Endothelial cell of umbilical vein (primary cell): ENCODE measurements around the gene ARFIP1.

Experiments used
- CTCF ChIP-seq, 2 donors: IDR thresholded peaks; 1 replicate in 1 of 2; 2 replicates in 1 of 2; pipeline ENCODE4 v1.5.1; 2011; ENCODE audit warnings: low read length in 2 of 2, mild to moderate bottlenecking in 2 of 2, moderate library complexity in 2 of 2, control low read depth in 1 of 2, inconsistent platforms in 1 of 2, low read depth in 1 of 2; ENCODE audit not compliant: insufficient read depth in 1 of 2; ENCODE audit errors: extremely low read depth in 1 of 2
- GATA2 ChIP-seq: IDR thresholded peaks from 2 replicates; pipeline ENCODE4 v1.7.0; 2011; ENCODE audit warnings: low read depth, mild to moderate bottlenecking, moderate library complexity, mixed read lengths, low read length; ENCODE audit not compliant: insufficient read length, insufficient read depth
- MAX ChIP-seq: IDR thresholded peaks from 2 replicates; pipeline ENCODE4 v1.6.1; 2011; ENCODE audit not compliant: insufficient read depth, insufficient read length
- POLR2A ChIP-seq: IDR thresholded peaks from 2 replicates; pipeline ENCODE4 v1.6.1; 2012; ENCODE audit warnings: low read depth, mild to moderate bottlenecking, control low read depth, low read length
- POLR2AphosphoS5 ChIP-seq: IDR thresholded peaks from 2 replicates; pipeline ENCODE4 v1.6.1; 2012; ENCODE audit warnings: low read depth, mild to moderate bottlenecking, control low read depth, low read length, moderate library complexity; ENCODE audit not compliant: insufficient read depth

- TF ChIP-seq GATA2, result no peak
- TF ChIP-seq POLR2AphosphoS5, result no peak
- no peak for TF ChIP-seq CTCF (IDR thresholded peaks at IDR 0.05; ENCODE audit: extremely low read depth in 1 of 2, insufficient read depth in 1 of 2, low read depth in 1 of 2, low read length in 2 of 2)
- no peak for TF ChIP-seq MAX
- TF ChIP-seq POLR2A, result no peak
Observed at GRCh38 chr4:152959080-152959479, 179.3 kb downstream of the ARFIP1 start.
